Stimulated activated CD4-positive, alpha-beta T cell treated with anti-CD3 and anti-CD28 coated beads, Interleukin-12 subunit alpha, Interleukin-12 subunit beta, amount 100 ng/mL, for 24 hours (primary cell): ENCODE results near the gene TRAPPC10.

Source experiments
- DNase-seq, 2 experiments: peaks; one replicate each; pipeline ENCODE4 v3.0.0-alpha.2; 2020; ENCODE audit warnings: low read depth in 2 of 2

The TRAPPC10 gene

GRCh38 chr21:44064852-44065403 lies 52.8 kb downstream of the TRAPPC10 start:
- DNase-seq = no peak

- DNase-seq = peak; percentile 58 to 59
Observed at GRCh38 chr21:44065428-44065827, 53.3 kb downstream of the TRAPPC10 start.

- DNase-seq = no peak
Observed at GRCh38 chr21:44066116-44066515, 54.0 kb downstream of the TRAPPC10 start.

DNA sequence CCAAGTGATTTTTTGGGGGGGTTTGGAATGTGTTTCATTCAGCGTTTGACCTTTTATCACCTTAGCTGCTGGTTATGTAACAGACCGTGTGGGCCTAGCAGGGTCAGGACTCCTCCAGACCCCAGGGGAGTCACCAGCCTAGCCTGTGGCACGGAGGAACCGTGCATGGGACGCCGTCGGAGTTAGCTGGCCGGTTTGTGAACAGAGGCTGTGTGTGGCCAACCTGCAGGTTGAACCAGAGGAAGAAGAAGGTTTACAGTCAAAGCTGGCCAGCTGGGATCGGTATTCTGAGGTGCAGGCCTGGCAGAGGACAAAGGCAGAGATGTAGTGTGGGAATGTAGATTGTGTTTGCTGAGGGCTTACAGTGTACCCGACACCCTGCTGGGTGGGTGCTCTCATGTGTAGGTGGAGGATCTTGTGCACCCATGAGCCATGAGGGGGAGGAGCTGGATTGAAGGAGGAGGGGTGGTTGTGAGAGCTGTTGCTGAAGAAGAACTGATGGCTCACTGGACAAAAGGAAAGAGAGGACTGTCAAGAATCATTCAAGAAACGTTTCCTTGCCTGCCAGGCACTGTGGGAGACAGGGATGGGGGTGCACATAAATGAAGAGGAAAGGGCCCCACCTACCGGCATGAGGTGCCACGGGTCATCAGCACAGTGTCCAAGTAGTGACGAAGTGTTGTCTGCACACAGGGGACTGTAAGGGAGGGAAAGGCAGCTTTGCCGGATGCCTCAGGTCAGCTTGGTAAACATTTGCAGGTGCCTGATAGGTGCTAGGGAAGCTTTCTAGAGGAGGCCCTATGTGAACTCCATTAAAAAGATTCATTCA lies 55.1 kb downstream of the TRAPPC10 start:
- no peak for DNase-seq

GRCh38 chr21:44070391-44070790 lies 58.3 kb downstream of the TRAPPC10 start:
- no peak for DNase-seq

GRCh38 chr21:44071359-44072104 lies 59.4 kb downstream of the TRAPPC10 start:
- no peak for DNase-seq

DNA sequence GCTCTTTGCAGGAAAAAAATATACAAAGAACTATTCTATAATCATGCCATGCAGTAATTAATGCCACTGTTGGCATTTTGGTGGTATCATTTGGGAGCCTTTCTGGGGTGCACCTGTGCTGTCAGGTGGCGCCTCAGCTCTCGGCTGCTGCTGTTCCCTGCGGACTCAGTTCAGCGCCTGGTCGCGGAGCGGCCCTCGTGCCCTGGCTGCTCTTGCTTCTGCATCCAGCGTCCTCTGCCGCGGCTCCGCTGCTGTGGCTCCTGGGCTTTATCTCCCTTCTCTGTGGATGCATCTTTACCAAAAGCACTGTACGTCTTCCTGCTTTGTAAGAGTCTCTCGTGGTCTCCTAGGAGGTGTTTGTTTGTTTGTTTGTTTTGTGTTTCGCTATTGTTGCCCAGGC lies 60.0 kb downstream of the TRAPPC10 start:
- no peak for DNase-seq

- no peak for DNase-seq
Observed at GRCh38 chr21:44074315-44074958, 62.3 kb downstream of the TRAPPC10 start.

GRCh38 chr21:44076316-44076715 lies 64.2 kb downstream of the TRAPPC10 start:
- no peak for DNase-seq

DNA sequence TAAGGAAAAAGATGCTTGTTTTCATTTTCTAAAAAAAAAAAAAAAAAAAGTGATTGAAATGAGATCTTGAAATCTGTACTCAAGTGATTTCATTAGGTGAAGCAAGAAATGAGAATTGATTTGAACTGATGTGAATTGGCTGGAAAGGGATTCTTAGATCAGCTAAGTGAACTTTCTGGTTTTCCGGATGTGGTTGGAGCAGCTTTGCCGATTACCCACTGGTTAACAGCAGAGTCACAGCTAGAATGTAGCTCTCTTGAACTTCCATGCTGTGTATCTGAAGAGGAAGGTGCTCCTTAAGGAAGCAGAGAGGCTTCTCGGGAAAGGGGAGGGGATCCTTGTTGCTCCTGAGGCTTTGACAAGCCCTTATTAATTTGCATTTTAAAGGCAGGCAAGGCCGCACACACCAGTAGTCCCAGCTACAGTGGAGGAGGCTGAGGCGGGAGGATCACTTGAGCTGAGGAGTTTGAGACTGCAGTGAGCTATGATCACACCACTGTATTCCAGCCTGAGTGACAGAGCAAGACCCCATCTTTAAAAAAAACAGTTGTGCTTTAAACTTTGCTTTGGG lies 66.4 kb downstream of the TRAPPC10 start:
- DNase-seq = no peak

- DNase-seq = no peak
Observed at GRCh38 chr21:44079446-44079845, 67.3 kb downstream of the TRAPPC10 start.

- DNase-seq = no peak
Observed at GRCh38 chr21:44079846-44080245, 67.7 kb downstream of the TRAPPC10 start.

GRCh38 chr21:44082648-44083440 lies 70.7 kb downstream of the TRAPPC10 start:
- DNase-seq = no peak

- DNase-seq = peak; percentile 41 to 49
Observed at GRCh38 chr21:44083631-44084291, 71.7 kb downstream of the TRAPPC10 start.

DNA sequence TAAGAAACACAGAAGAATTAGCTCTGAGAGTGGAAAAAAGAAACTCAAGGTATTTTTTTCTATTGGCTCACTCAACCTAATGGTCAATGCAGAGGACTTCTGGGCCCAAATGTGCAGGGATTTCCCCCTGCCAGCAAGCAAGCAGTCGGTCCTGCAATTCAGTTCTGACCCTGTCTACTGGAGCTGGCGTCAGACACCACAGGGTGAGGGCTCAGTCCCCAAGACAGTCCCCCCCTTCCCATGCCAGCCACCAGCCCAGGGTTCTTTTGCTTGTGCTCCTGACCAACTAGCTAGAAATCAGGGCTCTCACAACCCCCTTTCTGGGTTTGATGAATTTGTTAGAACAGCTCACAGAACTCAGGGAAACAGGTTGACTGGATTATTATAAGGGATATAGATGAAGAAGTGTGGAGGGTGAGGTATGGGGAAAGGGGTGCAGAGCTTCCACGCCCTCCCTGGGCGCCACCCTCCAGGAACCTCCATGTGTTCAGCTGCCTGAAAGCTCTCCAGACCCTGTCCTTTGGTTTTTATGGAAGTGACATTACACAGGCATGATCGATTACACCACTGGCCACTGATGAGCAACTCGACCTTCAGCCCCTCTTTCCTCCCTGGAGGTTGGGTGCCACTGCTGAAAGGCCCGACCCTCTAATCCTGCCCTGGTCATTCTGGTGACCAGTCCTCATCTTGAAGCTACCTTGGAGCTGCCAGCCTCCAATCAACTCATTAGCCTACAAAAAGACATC lies 72.6 kb downstream of the TRAPPC10 start:
- no peak for DNase-seq

DNA sequence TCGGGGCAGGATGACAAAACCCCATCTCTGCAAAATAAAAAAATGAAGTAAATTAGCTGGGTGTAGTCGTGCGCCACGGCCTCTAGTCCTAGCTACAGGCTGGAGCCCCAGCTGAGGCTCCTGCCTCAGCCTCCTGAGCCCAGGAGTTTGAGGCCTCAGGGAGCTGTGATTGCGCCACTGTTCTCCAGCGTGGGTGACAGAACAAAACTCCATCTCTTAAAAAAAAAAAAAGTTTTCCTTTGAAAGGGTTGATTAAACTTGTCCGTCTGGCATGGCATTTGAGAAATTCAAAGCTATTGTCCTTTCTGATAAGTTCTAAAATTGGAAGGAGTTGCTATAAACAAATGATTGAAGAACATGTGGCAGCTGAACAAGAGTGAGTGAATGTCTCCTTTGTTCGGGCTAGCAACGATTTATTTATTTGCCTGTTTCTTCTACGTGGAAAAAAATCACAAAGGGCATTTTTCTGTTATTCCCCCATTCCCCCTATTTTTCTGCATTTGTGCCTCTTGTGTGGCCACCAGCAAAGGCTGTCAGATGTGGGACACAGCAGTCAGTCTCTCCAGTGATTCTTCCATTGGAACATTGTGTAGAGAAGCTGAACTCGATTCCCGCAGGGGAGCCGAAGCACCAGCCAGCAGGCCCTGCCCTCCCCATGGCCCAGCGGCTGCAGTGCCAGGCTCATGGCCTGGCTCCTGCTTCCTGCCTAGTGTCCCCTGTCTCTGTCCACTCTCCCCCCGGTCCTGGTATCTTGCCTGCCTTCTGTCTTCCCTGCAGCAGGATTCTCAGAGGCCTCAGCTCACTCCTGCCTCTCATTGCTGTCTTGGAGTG lies 73.6 kb downstream of the TRAPPC10 start:
- DNase-seq = no peak

GRCh38 chr21:44086636-44087425 lies 74.7 kb downstream of the TRAPPC10 start:
- no peak for DNase-seq
